ENCODE data around the gene DUSP1. TPM values are rescaled to one million over a fixed set of nuclear protein-coding genes. Genes with fewer than 3 reads are reported as not detected.
A peak's percentile ranks its signal among the peaks of the same experiment; 100 is the strongest.

The DUSP1 gene
- total and polyA plus RNA-seq, 8 donors, result 33.0 to 534 (median 239) TPM

- no peaks in the 10 kb centered on the region for H3K27me3 ChIP-seq
- no peaks in the 10 kb centered on the region for H3K9me3 ChIP-seq
- ATAC-seq, result no peak
- intact Hi-C loops (cut with DNase I), result no loop called here
- TF ChIP-seq CTCF (IDR thresholded peaks at IDR 0.05), result no peak
- H3K4me1 ChIP-seq, result peaks cover 0 to 29% of the 10 kb centered on the region in 2 donors
- no peak overlapping the region for H3K27ac ChIP-seq
- no peak for DNase-seq
- no peak overlapping the region for H3K4me3 ChIP-seq
- H3K36me3 ChIP-seq, result no peaks in the 10 kb centered on the region
These were observed 24.3 kb downstream of the DUSP1 start for GRCh38 chr5:172746725-172747124.

DNA sequence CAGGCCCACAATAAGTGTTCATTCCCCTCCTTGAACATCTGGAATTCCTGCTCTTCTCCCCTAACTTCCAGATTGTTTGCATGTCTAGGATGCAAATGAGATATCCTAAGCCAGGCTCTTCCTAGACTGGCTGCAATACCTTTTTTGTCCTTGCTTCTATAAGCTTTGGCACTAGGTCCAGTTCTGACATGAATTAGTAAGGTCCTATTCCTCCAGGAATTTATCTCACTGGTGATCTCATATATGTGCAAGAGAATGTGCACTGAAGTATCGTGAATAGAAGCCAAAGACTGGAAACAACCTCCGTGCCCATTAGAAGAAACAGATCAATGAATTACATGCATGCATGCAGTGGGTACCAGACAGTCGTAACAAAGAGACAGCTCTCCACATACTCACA lies 25.2 kb downstream of the DUSP1 start:
- intact Hi-C loops (cut with DNase I), result no loop called here
- H3K4me3 ChIP-seq, result no peak overlapping the region
- no peaks in the 10 kb centered on the region for H3K36me3 ChIP-seq
- no peak for ATAC-seq
- H3K9me3 ChIP-seq, result no peaks in the 10 kb centered on the region
- no peak for DNase-seq
- no peak overlapping the region for H3K27ac ChIP-seq
- H3K27me3 ChIP-seq, result no peaks in the 10 kb centered on the region
- no peak for TF ChIP-seq CTCF (IDR thresholded peaks at IDR 0.05)
- H3K4me1 ChIP-seq, result peaks cover 7 to 32% of the 10 kb centered on the region in 2 donors

GRCh38 chr5:172745406-172745805 lies 25.6 kb downstream of the DUSP1 start:
- DNase-seq (no peak), ATAC-seq (no peak)
- Histone ChIP-seq H3K27ac (no peak overlapping the region), H3K4me3 (no peak overlapping the region), H3K27me3 (no peaks in the 10 kb centered on the region), H3K4me1 (peaks cover 11 to 36% of the 10 kb centered on the region in 2 donors), H3K9me3 (no peaks in the 10 kb centered on the region), H3K36me3 (no peaks in the 10 kb centered on the region)
- intact Hi-C loops (cut with DNase I), result no loop called here
- TF ChIP-seq CTCF (IDR thresholded peaks at IDR 0.05), result no peak

DNA sequence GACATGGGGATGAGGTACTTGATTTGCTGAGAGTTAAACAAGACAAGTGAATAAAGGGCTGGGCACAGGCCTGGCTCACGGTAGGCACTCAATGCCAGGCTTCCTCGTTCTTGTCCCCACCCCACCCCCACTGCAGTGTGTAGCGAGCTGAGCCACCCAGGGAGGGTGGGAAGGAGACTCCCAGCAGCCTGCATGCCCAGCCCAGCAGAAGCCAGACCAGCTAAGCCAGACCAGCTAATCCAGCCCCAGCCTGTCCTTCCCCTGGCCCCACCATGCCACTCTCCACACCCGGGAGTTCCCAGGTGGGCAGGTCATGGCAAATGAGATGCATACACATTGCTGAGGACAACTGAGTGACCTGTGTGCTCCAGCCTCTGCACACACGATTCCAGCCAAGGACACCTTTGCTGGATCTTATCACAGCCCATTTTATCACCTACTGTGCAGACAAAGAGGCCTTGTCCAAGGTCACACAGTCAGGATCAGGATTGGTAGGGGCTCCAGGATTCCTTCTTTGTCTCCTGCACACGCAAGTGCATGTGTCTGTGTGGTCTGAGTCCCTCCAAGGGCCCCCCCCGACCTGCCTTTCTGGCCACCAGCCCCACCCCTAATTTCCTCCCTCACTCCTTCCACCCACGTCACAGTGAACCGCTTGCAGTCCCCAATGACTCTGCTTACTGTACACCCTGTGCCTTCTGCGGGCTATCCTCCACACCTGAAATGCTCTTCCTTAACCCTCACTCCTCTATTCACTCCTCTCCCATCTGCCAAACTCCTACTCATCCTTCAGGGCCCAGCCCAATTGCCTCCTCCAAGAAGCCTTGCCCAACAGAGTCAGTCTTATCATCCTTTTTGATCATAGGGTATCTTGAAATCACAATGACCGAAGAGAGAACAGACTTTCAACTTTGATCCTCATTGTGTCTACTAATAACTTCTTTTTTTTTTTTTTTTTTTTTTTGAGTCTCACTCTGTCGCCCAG lies 26.6 kb downstream of the DUSP1 start:
- Histone ChIP-seq H3K4me1 (peaks cover 13 to 36% of the 10 kb centered on the region in 2 donors), H3K27me3 (no peaks in the 10 kb centered on the region), H3K36me3 (no peaks in the 10 kb centered on the region), H3K4me3 (no peak overlapping the region), H3K9me3 (no peaks in the 10 kb centered on the region), H3K27ac (peak overlapping the region in 1 of 2 donors; percentile 0)
- TF ChIP-seq CTCF (IDR thresholded peaks at IDR 0.05), result no peak
- peak; percentile 90 for ATAC-seq
- DNase-seq, result peak in 3 of 4 donors; percentile 45 to 86 (median 85)
- intact Hi-C loops (cut with DNase I), result no loop called here

- TF ChIP-seq CTCF (IDR thresholded peaks at IDR 0.05), result no peak
- Histone ChIP-seq H3K27me3 (no peaks in the 10 kb centered on the region), H3K9me3 (no peaks in the 10 kb centered on the region), H3K27ac (peak overlapping the region; percentile 7 to 48), H3K4me1 (peaks cover 13 to 25% of the 10 kb centered on the region in 2 donors), H3K36me3 (no peaks in the 10 kb centered on the region), H3K4me3 (no peak overlapping the region)
- intact Hi-C loops (cut with DNase I), result no loop called here
- ATAC-seq, result peak; percentile 53
- no peak for DNase-seq
These were observed 27.7 kb downstream of the DUSP1 start for GRCh38 chr5:172743112-172743959.

Measured in left lung (tissue), 10 donors.